K562 (cell line): ENCODE results near the gene BAIAP2. TPM values are rescaled to one million over a fixed set of nuclear protein-coding genes. Genes with fewer than 3 reads are reported as not detected.

Experiments used
- ATF2 ChIP-seq: sonication (generic); formaldehyde crosslinking; IDR thresholded peaks from 2 replicates; pipeline ENCODE4 v1.8.1; 2022; ENCODE audit warnings: missing genetic modification reagents
- CEBPB ChIP-seq: fragments of 450-650 bp; IDR thresholded peaks from 2 replicates; pipeline ENCODE4 v1.6.1; 2016; ENCODE audit warnings: missing genetic modification characterization, missing compliant biosample characterization
- CHCHD3 ChIP-seq: fragments of 250-450 bp; sonication (Bioruptor Pico); IDR thresholded peaks from 2 replicates; pipeline ENCODE4 v2.1.2; 2022; ENCODE audit warnings: mild to moderate bottlenecking
- CHD4 ChIP-seq: fragments of 200-600 bp; sonication (generic); IDR thresholded peaks from 3 replicates; pipeline ENCODE4 v1.6.1; 2012; ENCODE audit warnings: low read depth, mild to moderate bottlenecking, mixed read lengths, low read length, inconsistent platforms; ENCODE audit not compliant: insufficient read depth, insufficient replicate concordance, poor library complexity, severe bottlenecking
- CREM ChIP-seq: IDR thresholded peaks from 2 replicates; pipeline ENCODE4 v1.6.1; 2014; ENCODE audit warnings: antibody characterized with exemption, low read depth
- DLX4 ChIP-seq: fragments of 250-450 bp; sonication (Bioruptor Pico); IDR thresholded peaks from 2 replicates; pipeline ENCODE4 v1.6.1; 2021; ENCODE audit warnings: mild to moderate bottlenecking
- E2F3 ChIP-seq: fragments of 250-450 bp; sonication (Bioruptor Pico); IDR thresholded peaks from 2 replicates; pipeline ENCODE4 v1.4.0; 2020; ENCODE audit warnings: mild to moderate bottlenecking
- GTF2A2 ChIP-seq: IDR thresholded peaks from 2 replicates; pipeline ENCODE4 v1.6.1; 2016; ENCODE audit warnings: mild to moderate bottlenecking, missing genetic modification characterization, missing compliant biosample characterization
- IRF2 ChIP-seq: sonication (generic); formaldehyde crosslinking; IDR thresholded peaks from 2 replicates; pipeline ENCODE4 v1.8.1; 2022; ENCODE audit warnings: mild to moderate bottlenecking, missing genetic modification reagents
- KDM5B ChIP-seq: fragments of 200-600 bp; sonication (generic); IDR thresholded peaks from 2 replicates; pipeline ENCODE4 v1.6.1; 2012; ENCODE audit warnings: low read depth, mild to moderate bottlenecking, moderate library complexity, low read length, control low read depth, inconsistent platforms; ENCODE audit not compliant: insufficient replicate concordance
- MAFF ChIP-seq: IDR thresholded peaks from 2 replicates; pipeline ENCODE4 v1.6.1; 2012; ENCODE audit warnings: low read length, improper control_type of control experiment
- PML ChIP-seq: IDR thresholded peaks from 2 replicates; pipeline ENCODE4 v1.6.1; 2012; ENCODE audit warnings: low read length, inconsistent platforms
- RB1 ChIP-seq: fragments of 450-650 bp; IDR thresholded peaks from 2 replicates; pipeline ENCODE4 v1.6.1; 2017; ENCODE audit warnings: low read depth, mild to moderate bottlenecking
- RCOR1 ChIP-seq, 2 experiments: IDR thresholded peaks; 2 replicates each; pipeline ENCODE4 v1.6.1; 2012; ENCODE audit warnings: low read depth in 2 of 2, low read length in 2 of 2, borderline replicate concordance in 1 of 2, improper control_type of control experiment in 1 of 2
- SAP30 ChIP-seq: fragments of 200-600 bp; sonication (generic); IDR thresholded peaks from 2 replicates; pipeline ENCODE4 v1.6.1; 2012; ENCODE audit warnings: borderline replicate concordance, low read depth, mild to moderate bottlenecking, moderate library complexity, low read length, control low read depth, inconsistent platforms; ENCODE audit not compliant: insufficient read depth, poor library complexity, severe bottlenecking
- SUPT5H ChIP-seq: fragments of 450-650 bp; IDR thresholded peaks from 2 replicates; pipeline ENCODE4 v1.6.1; 2016
- XRCC3 ChIP-seq: fragments of 450-650 bp; IDR thresholded peaks from 2 replicates; pipeline ENCODE4 v1.6.1; 2017; ENCODE audit warnings: mild to moderate bottlenecking, moderate library complexity
- ZFP36 ChIP-seq: fragments of 150-350 bp; IDR thresholded peaks from 2 replicates; pipeline ENCODE4 v1.6.1; 2018; ENCODE audit warnings: low read length, low read depth; ENCODE audit not compliant: partially characterized antibody
- ZFP91 ChIP-seq: sonication (generic); formaldehyde crosslinking; IDR thresholded peaks from 2 replicates; pipeline ENCODE4 v1.8.0; 2022; ENCODE audit warnings: mild to moderate bottlenecking, missing genetic modification reagents
- ZFPM2 ChIP-seq: fragments of 250-450 bp; sonication (Bioruptor Pico); IDR thresholded peaks from 2 replicates; pipeline ENCODE4 v1.5.1; 2022; ENCODE audit warnings: mild to moderate bottlenecking
- ZNF133 ChIP-seq: fragments of 250-450 bp; sonication (Bioruptor Pico); IDR thresholded peaks from 2 replicates; pipeline ENCODE4 v1.4.0; 2020; ENCODE audit warnings: mild to moderate bottlenecking
- ZNF23 ChIP-seq: fragments of 250-450 bp; sonication (Bioruptor Pico); IDR thresholded peaks from 2 replicates; pipeline ENCODE4 v1.4.0; 2020; ENCODE audit warnings: mild to moderate bottlenecking
- ZNF512 ChIP-seq: IDR thresholded peaks from 2 replicates; pipeline ENCODE4 v1.6.1; 2016; ENCODE audit warnings: missing genetic modification characterization, missing compliant biosample characterization
- ZNF76 ChIP-seq: fragments of 250-450 bp; sonication (Bioruptor Pico); IDR thresholded peaks from 2 replicates; pipeline ENCODE4 v1.4.0; 2020; ENCODE audit warnings: mild to moderate bottlenecking, moderate library complexity, borderline replicate concordance
- polyA plus RNA-seq, 8 experiments: library from polyadenylated mRNA; depleted of rRNA in 4 of 8; stranded (reverse) in 5 of 8; unstranded in 3 of 8; fragments of >200 nt; fragmentation: Nextera tagmentation in 2 of 8; fragmentation: Illumina TruSeq in 1 of 8; extraction: Ambion mirVana in 2 of 8; extraction: Trizol in 1 of 8; gene quantifications; 2 replicates each; pipeline versions ENCODE4 v1.2.1 to v1.2.3, GENCODE V29; 2011 to 2014; ENCODE audit warnings: inconsistent platforms in 1 of 8, missing spikeins in 1 of 8
- total RNA-seq, 7 experiments: library from RNA; depleted of rRNA in 6 of 7; stranded (reverse); fragments of >200 nt in 6 of 7; fragmentation: Illumina TruSeq in 2 of 7; extraction: Trizol in 2 of 7; gene quantifications; 2 replicates each; pipeline versions ENCODE4 v1.2.1 to v1.2.3, GENCODE V29; 2011 to 2021; ENCODE audit warnings: low replicate concordance in 1 of 7

Gene BAIAP2
- total and polyA plus RNA-seq, 9 of the 15 experiments (the other 6 are each of a cell fraction or from before 2014, with no cell fraction given), result 2.3 to 51.6 (median 18.4) TPM

GRCh38 chr17:81018044-81018802, 16.7 kb upstream of the BAIAP2 start (continued):
- TF ChIP-seq CHCHD3 (no peak), ATF2 (CRISPR knock-in tag) (no peak), MAFF (no peak), DLX4 (CRISPR knock-in tag) (no peak), KDM5B (peak; percentile 86), RCOR1 (IDR thresholded peaks at IDR 0.05; ENCODE audit: borderline replicate concordance in 1 of 2, low read depth in 2 of 2, low read length in 2 of 2) (peak in 1 of 2 experiments; percentile 68; a peak in 2 of 4 replicates), SAP30 (no peak), E2F3 (CRISPR knock-in tag) (no peak), ZNF133 (CRISPR knock-in tag) (no peak), CHD4 (no peak), IRF2 (CRISPR knock-in tag) (no peak), CEBPB (tag) (no peak), ZNF23 (CRISPR knock-in tag) (no peak), CREM (no peak), XRCC3 (no peak), RB1 (no peak; the same call in 1 of the 2 replicates), ZFP36 (no peak), ZNF76 (CRISPR knock-in tag) (no peak), GTF2A2 (no peak), PML (peak; percentile 46; the same call in 1 of the 2 replicates), ZNF512 (tag) (no peak), ZFPM2 (CRISPR knock-in tag) (no peak), SUPT5H (peak; percentile 76), ZFP91 (CRISPR knock-in tag) (no peak)
